IPS-11a (cell line): ENCODE data around the gene COMMD8.
"Not testable (repeated sequence)": the region's sequence is repeated elsewhere in the genome, so short reads cannot be mapped to it uniquely, and the experiment has no call there.

Source experiments
- H3K4me3 ChIP-seq: one replicate; pipeline ENCODE4 v1.5.1; 2013; ENCODE audit warnings: low read depth, low read length, control low read depth

The COMMD8 gene

DNA sequence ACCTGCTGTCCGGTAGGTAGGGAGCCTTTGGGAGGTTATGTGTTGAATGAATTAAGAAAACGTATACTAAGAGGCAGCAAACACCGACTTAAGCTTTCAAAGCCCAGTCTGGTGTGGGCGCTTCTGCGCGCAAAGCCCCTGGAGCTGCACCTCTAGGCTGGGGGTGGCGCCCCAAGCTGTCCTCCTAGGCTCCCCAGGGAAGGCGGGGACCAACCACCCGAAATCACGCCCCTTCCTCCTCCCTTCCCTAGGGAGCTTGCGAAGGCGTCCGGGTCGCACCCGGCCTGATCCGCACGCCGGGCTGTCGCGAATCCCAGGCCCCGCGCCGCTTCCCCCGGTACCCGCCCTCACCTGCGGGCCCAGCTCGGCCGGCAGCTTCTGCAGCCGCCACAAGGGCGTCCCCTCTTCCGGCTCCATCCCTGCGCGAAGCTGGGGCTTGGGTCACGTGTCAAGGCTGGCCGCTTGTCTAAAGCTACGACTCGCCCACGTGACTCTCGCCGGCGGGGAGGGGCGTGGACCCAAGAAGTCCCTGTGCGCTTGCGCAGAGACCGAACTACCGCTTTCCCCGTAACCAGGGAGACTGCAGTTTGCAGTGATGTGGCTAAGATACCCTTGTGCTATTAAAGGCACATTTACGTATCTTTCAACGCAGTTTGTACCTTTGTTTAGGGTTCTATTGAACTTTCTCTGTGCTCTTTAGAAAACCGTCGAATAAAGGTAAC, at the start of gene COMMD8:
TSS of gene COMMD8 (minus strand) at position 468 of the 722 bp plus-strand sequence. CDS start at position 417, 51 bp downstream.
- H3K4me3 ChIP-seq, result peak within 1 kb of the TSS; percentile 82

DNA sequence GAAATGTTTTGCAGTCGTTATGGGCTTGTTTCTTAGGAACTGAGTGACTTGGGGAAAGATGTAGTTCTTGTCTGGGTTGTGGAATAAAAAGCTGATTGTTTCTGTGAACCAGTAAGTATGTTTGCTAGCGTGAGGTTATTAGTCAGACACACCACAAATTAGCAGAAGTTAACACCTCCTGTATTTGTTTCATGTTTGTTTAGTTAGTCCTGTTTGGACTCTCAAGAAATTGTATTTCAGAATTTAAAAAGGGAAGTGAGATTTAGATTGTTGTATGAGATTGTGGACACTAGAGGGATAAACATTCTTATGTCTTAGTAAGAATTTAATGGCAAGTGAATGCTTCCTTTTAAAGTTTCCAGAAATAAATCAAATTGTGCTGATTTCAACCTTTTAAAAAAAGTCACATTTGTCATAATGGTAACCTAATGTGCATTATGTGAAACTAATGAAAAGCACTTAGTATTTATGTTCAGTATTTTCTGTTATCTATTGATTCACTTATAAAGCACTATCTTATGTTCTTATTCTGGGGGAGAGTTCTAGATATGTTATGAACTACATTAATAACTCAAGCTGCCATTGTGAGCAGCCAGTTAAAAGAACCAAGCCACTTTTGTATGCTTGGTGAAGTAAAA, 47.1 kb upstream of the COMMD8 start:
- H3K4me3 ChIP-seq, result no peak overlapping the region

DNA sequence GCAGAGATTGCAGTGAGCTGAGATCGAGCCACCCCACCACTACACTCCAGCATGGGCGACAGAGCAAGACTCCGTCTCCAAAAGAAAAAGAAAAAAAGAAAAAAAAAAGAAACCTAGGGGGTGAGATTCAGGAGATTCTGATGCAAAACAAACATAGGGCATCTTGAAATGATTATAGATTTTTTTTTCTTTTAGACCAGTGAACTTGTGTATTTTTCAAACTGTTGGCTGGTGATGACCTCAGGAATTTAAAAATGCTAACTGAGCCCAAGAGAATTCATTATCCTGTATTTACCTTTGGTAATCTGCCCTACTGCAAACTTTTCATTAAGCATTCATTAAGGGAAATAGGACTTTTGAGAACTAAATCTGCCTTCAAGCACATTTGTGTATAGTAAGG, 42.2 kb upstream of the COMMD8 start:
- no peak overlapping the region for H3K4me3 ChIP-seq

DNA sequence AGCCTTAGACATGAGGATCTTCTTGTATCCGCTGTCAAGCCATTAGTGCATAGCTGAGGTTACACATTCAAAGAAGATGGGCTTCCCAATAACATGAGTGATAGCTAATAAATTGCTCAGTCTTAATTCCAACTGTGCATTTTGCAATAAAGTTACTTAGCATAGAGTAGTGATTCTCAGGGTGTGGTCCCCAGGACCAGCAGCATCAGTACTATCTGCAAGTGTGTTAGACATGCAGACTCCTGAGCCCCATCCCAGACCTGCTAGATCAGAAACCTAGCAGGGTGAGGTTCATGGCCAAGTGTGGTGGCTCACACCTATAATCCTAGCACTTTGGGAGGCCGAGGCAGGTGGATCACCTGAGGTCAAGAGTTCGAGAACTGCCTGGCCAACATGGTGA, 41.6 kb upstream of the COMMD8 start:
- no peak overlapping the region for H3K4me3 ChIP-seq

DNA sequence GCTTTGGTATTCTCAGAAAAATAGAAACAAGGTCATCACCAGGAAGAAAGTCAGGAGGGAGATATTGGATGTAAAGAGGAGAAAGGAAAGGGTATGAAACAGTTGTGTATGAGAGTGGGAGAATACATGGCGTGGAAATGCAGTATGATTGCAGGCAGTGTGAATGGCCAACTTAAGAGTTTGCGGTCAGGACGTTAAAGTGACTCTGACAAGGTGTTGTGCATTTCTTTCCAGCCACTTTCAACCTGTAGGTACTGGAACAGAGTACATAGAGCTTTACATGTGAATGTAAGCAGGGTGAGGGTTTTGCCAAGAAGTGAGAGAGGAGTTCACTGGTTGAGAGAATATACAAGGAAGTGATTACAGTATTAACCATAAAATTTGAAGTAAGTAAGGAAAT, 37.3 kb upstream of the COMMD8 start:
- no peak overlapping the region for H3K4me3 ChIP-seq

DNA sequence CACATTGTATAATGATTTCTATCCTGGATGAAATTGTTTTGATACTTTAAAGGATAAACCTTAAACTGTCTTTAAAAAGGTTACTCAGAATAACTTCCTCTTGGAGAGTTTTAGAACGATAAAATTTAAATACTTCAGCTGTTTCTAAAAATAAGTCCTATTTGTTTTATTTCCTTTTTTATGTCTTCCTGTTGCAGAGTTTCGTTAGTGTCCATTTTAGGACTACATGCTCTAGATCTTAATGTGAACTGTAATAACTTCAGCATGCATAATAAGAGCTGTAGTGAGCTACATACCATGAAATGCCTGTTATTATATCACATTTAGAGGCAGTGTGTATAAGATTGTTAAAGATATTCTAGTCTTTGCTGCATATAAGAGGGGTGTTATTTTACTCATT, 36.2 kb upstream of the COMMD8 start:
- H3K4me3 ChIP-seq, result no peak overlapping the region

DNA sequence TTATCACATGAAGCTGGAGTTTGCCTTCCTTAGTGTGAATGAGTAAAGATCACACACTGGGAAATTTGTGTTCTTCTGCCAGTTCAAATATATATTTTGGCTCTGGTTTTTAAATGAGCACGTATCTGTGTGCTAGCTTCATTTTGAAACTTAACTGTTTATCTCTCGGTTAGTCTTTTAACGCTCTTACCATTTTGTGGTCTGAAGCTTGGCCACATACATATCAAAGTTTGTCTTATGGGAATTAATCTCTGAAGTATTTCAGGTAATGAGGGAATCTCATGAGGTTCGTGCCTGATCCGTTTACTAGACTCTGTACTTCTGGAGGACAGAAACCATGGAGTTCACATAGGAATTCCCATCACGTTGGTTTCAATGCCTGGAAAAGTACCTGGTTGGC, 35.4 kb upstream of the COMMD8 start:
- H3K4me3 ChIP-seq, result no peak overlapping the region

DNA sequence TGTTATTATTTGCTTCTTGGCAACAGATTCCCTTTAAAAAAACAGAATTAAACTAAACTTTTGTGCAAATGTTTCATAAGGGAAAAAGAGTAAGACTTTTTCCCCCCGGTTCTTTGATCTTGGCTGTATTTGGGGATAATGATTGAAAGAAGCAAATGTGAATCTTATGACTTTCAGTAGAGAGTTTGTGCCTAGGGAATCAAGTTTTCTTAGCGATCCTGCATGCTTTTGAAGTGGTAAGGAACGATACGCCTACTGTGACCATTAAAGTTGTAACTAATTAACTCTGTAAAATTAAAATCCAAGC, 30.6 kb upstream of the COMMD8 start:
- H3K4me3 ChIP-seq, result no peak overlapping the region

DNA sequence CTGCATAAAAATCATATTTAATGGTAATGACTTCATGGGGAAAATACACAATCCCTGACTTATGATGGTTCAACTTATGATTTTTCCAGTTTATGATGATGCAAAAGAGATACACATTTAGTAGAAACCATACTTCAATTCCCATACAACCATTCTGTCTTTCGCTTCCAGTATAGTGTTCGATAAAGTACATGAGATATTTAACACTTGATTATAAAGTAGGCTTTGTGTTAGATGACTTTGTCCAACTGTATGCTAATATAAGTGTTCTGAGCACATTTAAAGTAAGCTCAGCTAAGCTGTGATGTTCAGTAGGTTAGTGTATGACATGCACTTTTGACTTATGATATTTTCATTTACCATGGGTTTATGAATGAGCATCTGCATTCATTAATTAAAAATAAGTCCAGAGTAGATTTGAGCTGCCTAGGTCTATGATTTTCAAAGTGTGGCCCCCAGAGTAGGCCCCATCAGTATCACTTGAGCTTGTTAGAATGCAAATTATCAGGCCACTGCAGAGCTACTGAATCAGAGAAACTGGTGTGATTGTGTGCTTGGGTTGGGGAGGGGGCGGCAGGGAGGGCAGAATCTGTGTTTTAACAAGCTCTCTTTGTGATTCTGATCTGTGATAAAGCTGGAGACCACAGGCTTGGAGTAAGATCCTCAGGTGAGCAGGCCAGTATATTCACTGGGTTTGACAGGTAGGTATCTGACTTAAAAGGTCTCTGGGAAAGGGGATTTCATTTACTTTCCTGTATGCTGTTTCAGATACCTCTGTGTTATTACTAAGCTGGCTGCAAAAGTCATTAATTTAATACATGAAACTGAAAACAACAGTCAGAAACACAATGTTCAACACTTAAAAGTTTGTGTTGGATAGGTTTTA, 30.0 kb upstream of the COMMD8 start:
- H3K4me3 ChIP-seq, result no peak overlapping the region

DNA sequence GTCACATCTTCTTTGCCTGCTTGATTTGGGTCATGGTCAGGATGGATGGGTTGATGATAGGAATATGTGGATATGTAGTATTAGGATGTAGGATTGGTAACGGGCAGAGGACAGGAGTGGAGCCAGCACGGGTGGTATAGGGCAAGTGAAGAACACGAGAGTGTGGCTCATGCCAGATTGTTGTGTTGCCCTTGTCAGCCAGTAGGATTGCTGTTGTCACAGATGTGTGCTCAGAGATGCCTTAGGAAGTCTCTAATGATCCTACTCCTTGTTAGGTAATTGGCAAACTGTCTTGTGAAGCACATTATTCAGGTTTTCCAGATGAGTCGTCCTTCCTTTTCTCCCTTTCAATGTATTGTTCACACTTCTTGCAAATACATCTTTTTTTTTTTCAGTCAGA, 27.0 kb upstream of the COMMD8 start:
- H3K4me3 ChIP-seq, result no peak overlapping the region

DNA sequence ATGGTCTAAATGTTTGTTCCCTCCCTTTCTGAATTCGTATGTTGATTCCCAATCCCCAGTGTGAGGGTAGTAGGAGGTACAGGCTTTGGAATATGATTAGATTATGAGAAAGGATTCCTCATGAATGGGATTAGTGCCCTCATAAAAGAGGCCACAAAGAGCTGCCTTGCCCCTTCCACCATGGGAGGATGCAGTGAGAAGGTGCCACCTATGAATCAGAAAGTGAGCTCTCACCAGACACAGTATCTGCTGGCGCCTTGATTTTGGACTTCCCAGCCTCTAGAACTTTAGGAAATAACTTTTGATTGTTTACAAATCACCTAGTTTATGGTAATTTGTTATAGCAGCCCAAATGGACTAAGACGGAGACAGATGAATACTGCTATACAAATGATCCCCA, 25.2 kb upstream of the COMMD8 start:
- no peak overlapping the region for H3K4me3 ChIP-seq

DNA sequence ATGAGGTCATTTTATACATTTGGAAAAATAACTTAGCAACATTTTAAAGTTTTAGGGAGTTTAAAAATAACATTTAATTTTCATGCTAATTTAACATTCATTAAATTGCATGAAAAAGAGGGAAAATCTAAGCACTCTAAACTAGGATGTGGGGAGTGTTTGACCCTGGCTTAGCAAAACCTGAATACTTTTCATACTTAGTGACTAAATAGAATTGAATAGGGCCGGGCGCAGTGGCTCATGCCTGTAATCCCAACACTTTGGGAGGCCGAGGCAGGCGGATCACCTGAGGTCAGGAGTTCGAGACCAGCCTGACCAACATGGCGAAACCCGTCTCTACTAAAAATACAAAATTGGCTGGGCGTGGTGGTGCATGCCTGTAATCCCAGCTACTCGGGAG, 23.2 kb upstream of the COMMD8 start:
- not testable (repeated sequence) for H3K4me3 ChIP-seq

DNA sequence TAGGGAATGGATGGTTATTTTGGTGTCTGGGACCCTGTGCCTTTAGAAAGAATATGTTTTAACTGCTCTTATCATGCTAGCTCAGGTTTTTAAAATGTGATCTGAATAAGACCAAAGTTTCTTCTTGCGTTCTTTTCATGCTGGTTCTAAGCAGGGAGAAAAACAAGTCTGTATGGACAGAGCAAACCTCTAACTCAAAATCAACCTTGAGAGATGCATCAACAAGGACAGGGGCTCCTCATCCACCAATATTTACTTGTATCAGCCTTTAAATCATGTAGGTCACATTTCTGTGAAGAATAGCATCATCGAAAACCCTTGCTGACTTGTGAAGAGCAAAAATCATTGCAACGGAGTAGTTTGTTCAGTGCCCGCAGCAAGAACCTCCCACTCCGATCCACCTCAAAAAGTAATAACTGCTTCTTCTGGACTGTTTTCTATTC, 22.8 kb upstream of the COMMD8 start:
- no peak overlapping the region for H3K4me3 ChIP-seq

DNA sequence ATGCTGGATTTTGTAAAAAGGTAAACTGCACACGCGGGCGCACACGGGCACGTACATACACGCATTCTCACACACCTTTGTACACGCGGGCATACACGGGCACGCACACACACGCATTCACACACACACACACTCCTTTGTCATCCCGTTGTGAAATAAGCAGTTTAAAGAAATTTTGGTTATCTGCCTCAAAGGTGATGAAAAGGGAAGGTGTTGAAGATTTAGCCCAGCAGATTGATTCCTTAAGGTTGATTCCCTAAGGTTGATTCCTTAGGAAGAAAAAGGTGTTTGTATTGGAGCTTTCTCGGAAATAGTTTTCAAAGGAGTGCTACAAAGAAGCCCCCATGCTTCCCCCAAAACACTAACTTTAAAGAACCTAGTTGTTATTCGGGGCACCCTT, 22.3 kb upstream of the COMMD8 start:
- peak overlapping the region; percentile 84 for H3K4me3 ChIP-seq

DNA sequence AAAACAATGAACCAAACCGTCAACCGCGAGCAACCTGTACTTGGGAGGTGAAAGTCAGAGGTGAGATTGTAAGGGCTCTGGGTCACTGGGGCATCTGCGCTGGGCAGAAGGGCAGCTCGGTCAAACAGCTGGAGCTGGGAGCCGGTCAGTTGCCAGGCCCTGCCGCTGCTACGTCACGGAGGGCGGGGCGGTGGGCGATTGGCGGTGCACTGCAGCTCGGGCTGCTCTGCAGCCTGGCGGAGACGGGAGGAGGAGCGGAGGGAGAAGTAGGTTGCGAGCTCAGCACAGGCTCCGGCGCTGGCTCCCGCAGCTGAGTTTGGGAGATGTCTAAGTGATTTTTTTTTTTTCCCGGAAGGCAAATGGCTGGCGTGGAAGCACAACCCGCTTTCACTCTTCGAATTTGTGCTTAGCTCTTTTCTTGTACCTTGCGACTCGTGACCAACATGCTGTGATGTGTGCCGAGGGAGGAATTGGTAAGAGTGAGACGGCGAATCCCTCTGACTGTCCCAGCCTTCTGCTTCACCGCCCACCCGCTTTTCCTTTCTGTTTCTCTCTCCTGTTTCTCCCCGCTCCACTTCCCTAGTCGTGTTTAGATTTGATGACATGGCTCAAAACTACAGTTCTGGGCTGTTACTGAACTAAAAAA, 21.7 kb upstream of the COMMD8 start, which contains the start of gene ATP10D:
TSS of gene ATP10D (plus strand) at position 229 of the 646 bp plus-strand sequence. CDS start 27,266 bp downstream, outside the sequence.
- H3K4me3 ChIP-seq, result peak within 1 kb of the TSS; percentile 84

DNA sequence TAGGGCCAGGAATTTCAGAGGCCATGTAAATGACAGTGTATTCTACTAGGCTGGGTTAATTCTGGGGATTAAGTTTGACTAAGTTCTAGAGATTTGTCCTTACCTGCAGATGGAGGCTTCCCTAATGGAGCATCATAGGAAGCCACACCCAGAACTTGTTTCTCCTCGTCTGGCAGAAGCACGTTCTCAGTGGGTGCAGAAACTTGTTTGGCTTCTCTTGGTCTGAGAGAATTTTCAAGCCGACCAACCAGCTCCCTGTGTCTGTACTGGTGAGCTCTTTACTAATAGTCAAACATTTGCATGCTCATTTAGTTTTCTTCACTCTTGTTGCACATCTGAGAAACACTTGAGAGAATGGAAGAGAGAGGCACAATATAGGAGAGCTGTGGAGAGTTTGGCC, 20.7 kb upstream of the COMMD8 start:
- no peak overlapping the region for H3K4me3 ChIP-seq

DNA sequence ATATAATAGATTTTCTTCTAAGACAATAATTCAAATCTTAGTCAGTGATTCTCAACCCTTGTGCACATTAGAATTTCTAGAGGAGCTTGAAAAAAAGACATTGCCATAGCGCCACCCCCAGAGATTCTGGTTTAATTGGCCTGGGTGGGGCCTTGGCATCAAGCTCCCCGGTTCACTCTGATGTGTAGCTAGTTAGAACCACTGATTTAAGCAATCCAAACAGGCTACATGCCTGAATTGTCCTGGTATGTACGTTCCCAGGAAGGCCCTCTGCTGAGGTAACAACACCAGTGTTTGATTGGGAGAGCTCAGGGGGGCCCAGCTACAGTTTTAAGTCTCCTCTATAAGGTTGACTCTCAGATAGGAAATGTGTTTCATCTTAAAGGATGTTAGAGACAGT, 20.2 kb upstream of the COMMD8 start:
- no peak overlapping the region for H3K4me3 ChIP-seq

DNA sequence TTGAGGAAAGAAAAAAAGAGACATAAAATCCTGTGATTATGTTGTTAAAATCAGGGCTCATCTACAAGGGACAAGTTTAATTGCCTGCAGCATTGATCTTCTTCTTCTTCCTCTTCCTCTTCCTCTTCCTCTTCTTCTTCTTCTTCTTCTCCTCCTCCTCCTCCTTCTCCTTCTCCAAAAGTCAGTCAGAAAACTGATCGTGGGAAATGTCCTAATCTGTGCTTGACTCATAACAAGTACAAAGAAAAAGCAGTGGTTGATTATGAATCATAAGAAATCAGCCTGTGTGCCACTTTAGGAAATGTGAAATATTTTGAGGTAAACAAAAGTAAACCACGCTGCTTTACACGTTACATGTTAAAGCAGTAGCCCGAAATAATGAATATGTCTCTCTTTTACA, 18.8 kb upstream of the COMMD8 start:
- H3K4me3 ChIP-seq, result no peak overlapping the region

DNA sequence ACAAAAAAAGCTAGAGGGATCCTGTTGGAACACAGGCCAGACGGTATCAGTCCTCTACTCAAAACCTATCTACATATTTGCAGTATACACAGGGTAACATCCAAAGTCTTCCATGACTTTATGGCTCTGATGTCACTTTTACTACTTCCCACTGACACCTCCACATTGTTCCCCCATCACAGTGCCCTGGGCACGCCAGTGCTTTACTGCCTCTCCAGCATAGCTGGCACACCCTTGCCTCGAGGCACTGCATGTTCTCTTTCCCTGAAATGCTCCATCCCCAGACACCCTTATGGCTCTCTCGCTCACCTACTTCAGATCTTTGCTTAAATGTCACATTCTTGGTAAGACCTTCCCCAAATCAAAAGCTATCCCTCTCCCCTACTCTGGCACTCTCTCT, 15.3 kb upstream of the COMMD8 start:
- H3K4me3 ChIP-seq, result no peak overlapping the region

DNA sequence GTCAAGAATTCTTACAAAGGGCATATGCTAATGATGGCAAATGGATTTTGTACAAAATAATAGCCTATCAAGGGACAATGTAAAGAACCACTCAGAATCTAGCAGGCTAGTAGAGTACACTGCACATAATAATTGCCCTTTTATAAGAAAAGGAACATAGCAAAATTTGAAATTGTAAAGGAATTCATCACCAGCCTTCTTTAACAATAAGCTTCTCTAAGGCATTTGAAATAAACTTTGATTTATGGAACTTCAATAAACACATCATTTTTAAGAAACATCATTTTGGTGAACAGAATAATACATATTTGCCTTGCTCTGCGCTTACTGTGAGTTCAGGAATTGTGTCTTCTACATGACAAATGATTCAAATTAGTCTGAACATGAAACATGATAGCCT, 11.9 kb upstream of the COMMD8 start:
- no peak overlapping the region for H3K4me3 ChIP-seq

DNA sequence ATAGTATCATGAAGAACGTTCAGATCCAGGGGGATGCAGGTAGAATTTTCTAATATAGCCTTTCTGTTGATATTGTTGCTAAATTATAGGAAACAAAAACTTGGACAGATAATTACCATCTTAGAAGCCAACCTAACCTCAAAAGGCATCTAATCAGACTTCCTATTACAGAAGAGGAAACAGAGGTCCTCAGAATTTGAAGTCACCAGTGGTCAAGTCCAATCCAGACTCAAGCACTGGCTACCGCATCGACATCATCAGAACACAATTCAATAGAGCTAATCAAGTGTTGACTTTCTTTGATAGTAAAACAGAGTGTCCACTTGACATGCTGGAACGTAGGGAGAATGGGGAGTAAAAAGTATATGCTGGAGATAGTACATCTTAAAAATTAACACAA, 11.3 kb upstream of the COMMD8 start:
- no peak overlapping the region for H3K4me3 ChIP-seq
